Stimulated activated CD4-positive, alpha-beta T cell treated with anti-CD3 and anti-CD28 coated beads, TNF-alpha, amount 100 ng/mL, for 24 hours (primary cell): Measurements from ENCODE around the gene GJA9.
"Not testable (repeated sequence)": the region's sequence is repeated elsewhere in the genome, so short reads cannot be mapped to it uniquely, and the experiment has no call there.

ENCODE experiments used
- DNase-seq, 3 experiments: peaks; one replicate each; pipeline ENCODE4 v3.0.0-alpha.2; 2020; ENCODE audit warnings: low read depth in 3 of 3

Gene GJA9

GRCh38 chr1:38881487-38881886 is at the start of gene GJA9:
Gene GJA9, minus strand, starts transcription at chr1:38881587. Its CDS starts 5,489 bp downstream, at chr1:38876098.
- no peak for DNase-seq

GRCh38 chr1:38929476-38929875 is 48.1 kb upstream of the GJA9 start:
- no peak for DNase-seq

- no peak for DNase-seq
Measured at GRCh38 chr1:38929054-38929453, 47.7 kb upstream of the GJA9 start.

DNA sequence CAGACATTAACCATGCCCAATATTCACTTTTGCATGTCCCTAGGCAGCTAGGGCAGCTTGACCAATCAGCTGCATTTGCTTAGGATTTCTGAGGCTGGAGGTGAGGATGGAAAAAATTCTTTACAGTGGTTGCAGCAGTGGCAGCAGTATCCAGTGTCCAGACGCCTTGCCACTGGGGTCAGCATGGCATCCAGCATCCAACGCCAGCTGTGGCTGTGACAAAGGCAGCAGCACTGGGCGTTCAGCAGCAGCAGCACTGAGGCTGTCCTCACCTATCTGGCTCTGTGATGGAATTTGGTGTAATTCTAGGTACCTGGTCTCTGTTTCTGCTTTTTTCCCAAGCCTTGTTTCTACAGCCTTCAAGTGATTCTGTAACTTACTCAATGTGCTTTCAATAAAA is 44.7 kb upstream of the GJA9 start:
- DNase-seq = no peak

DNA sequence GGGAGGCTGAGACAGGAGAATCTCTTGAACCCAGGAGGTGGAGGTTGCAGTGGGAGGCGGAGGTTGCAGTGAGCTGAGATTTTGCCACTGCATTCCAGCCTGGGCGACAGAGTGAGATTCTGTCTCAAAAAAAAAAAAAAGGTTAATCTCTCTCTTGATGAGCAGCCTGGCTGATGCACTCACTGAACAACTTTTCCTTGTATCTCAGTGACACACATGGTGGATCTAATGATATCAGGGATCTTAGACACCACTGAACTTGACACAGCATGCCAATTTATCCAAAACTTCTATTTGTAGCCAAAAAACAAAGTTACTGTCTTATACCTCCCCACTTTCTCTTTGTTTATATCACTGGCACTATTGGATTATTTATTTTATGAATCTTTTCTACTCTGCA is 44.0 kb upstream of the GJA9 start:
- DNase-seq = no peak

- DNase-seq = no peak
Measured at GRCh38 chr1:38923607-38924006, 42.2 kb upstream of the GJA9 start.

GRCh38 chr1:38919130-38919529 is 37.7 kb upstream of the GJA9 start:
- DNase-seq = no peak

DNA sequence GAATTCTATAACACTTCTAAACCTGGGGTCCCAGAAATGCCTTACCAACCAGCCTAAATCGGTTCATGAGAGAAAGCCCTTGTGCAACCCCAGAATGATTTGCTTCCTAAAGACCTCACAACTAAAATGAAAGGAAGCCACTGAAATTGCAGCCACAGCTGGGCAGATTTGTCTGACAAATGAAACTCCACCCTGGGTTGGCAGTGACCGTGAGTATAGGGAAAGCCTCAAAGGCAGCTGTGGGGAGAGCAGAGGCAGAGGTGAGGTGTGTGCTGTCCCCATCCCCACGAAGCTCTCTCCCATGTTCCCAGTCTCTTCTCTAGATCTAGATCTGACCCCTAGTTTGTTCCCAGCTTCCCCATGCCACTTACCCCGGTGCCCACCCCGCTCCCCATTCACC is 37.2 kb upstream of the GJA9 start:
- DNase-seq = no peak

DNA sequence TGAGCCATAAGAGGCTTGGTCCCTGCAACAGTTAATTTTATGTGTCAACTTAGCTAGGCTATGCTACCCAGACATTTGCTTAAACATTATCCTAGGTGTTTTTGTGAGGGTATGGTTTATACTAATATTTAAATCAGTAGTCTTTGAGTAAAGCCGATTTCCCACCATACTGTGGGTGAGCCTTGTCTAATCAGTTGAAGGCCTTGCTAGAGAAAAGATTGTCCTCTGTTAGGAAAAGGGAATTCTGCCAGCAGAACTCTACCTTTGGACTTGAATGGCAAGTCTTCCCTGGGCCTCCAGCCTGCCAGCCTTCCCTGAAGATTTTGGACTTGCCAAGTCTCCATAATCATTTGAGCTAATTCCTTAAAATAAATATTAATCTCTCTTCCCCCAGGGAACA is 36.4 kb upstream of the GJA9 start:
- no peak for DNase-seq

DNA sequence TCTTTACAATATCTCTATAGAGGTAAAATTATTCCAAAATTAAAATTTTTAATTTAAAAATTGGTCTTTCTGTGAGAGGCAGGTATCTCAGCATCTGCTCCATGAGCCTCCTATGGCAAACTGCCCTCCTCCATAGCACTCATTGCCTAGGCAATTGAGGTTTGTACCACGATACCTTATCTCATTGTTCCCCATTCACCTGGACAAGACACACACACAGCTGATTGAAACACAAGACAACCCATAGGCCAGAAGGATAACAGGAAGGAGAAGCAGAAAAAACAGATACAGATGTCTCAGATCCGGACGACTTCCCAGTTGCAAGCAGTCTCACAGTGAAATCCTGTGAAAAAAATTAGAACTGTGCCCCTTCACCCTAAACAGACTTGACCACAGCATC is 36.0 kb upstream of the GJA9 start:
- DNase-seq = no peak

- peak in 1 of 3 experiments; percentile 6 for DNase-seq
Measured at GRCh38 chr1:38915352-38915948, 34.1 kb upstream of the GJA9 start.

DNA sequence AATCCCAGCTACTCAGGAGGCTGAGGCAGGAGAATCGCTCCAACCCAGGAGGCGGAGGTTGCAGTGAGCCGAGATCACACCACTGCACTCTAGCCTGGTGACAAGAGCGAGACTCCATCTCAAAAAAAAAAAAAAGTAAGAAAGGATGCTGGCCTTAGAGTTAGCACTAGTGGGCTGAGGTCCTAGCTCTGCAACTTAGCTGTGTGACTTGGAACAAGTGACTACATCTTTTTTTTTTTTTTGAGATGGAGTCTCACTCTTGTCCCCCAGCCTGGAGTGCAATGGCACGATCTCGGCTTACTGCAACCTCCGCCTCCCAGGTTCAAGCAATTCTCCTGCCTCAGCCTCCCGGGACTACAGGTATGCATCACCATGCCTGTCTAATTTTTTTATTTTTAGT is 33.5 kb upstream of the GJA9 start:
- not testable (repeated sequence) for DNase-seq

DNA sequence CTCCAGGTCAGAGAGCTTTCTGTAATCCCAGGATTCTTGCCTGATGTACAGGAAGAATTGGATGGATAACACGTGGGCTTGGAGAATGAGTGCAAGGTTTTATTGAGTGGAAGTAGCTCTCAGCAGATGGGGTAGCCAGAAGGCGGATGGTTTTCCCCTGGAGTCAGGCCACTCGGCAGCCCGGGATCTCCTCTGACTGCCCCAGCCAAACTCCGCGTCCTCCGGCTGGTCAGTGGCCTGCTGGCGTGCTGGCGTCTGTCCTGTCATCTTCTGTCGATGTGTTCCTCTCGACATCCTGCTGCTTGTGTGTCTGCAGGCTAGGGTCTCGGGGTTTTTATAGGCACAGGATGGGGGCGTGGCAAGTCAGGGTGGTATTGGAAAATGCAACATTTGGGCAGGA is 27.4 kb upstream of the GJA9 start:
- DNase-seq = no peak

DNA sequence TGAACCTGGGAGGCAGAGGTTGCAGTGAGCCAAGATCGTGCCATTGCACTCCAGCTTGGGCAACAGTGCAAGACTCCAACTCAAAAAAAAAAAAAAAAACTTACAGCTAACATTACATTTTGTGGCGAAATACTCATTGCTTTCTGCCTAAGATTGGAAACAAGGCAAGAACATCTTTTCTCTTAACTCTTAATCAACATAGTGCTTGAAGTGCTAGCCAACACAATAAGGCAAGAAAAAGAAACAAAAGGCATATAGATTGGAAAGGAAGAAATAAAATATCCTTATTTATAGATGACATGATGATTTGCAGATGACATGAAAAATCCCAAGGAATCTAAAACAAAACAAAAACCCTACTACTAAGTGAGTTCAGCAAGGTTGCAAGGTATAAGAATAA is 24.6 kb upstream of the GJA9 start:
- no peak for DNase-seq

GRCh38 chr1:38899560-38899959 is 18.2 kb upstream of the GJA9 start:
- no peak for DNase-seq

DNA sequence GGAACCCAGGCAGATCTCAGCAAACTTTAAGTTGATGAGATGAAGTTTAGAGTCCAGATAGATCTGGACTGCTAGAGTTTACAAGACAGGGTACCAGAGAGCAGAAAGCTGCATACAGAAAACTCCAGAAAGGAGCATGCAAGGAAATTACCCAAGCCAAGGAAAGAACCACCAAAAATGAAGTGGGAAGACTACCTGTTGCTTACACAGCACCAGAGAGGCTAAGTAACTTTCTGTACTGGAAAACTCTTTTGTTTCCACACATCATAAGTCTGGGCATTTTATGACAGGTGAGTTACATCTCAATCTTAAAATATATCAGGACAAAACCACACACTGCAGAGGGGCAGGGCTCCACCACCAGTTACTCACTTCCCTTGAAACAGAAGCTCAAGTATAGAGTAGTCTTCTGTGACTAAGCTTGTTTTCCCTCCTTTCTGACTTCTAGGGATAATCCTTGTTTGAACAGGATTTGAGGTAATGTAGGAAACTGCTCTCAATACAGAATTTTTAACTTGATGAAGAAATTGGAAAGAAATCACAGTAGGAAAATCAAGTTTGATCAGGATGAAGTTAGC is 17.4 kb upstream of the GJA9 start:
- no peak for DNase-seq

DNA sequence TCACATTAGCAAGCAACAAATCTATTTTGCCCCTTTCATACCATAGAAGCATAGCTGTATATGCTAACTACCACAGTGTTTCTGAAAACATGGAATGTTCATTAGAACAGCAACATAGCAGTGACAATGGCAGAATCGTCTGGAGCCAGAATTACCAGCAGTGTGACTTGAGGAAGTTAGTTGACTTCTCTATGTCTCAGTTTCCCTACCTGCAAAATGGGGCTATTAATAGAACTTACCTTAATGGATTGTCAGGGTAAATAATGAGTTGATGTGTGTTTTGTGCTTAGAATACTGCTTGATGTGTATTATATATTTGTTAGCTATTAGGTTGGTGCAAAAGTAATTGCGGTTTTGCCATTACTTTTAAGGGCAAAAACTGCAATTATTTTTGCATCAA is 14.8 kb upstream of the GJA9 start:
- DNase-seq = no peak

GRCh38 chr1:38892976-38893375 is 11.6 kb upstream of the GJA9 start:
- DNase-seq = no peak

GRCh38 chr1:38891753-38892152 is 10.4 kb upstream of the GJA9 start:
- no peak for DNase-seq

- DNase-seq = no peak
Measured at GRCh38 chr1:38889589-38889988, 8.2 kb upstream of the GJA9 start.

DNA sequence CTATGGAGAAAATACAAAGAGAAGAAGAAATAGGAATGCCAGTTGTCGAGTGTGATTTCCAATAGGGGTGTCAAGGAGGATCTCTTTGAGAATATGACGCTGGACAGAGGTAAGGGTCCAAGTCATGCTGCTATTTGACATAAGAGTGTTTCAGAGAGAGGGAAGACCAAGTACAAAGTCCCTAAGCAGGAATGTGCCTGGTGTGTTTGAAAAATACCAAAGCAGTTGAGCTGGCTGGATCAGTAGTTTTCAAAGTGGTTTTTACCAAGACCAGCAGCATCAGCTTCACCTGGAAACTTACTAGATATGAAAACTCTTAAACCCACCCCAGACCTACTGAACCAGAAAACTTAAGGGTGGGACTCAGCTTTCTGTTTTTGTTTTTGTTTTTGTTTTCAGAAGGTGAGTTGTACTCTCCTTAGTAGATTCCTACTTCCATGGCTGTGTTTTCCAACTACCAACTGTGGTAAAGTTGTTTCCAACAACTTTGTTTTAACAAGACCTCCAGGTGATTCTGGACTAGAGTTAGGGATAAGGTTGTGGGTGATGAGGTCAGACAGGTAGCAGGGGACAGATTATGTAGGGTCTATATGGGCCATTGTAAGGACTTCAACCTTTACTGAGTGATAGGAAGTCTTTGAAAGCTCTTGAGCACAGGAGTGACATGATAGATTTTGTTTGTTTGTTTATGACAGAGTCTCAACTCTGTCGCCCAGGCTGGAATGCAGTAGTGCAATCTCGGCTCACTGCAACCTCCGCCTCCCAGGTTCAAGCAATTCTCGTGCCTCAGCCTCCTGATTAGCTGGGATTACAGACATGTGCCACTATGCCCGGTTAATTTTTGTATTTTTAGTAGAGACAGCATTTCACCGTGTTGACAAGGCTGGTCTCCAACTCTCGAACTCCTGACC is 7.3 kb upstream of the GJA9 start:
- no peak for DNase-seq

DNA sequence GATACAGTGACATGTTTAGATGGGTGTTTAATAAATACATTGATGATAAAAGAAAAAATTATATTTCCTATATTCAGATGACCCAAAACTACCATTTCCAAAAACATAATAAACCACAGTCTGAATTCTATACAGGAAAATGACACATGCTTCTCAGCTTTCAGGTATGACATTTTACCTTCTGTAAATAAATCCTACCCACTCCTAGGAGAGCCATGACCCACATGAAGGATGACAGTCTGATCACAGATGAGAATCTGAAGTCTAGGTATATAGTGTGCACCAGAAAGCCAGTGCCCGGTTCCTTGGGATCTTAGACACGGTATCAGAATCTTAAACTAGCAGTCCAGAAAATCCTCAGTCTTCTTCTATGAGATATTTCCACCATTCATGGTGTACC is 3.7 kb upstream of the GJA9 start:
- no peak for DNase-seq

DNA sequence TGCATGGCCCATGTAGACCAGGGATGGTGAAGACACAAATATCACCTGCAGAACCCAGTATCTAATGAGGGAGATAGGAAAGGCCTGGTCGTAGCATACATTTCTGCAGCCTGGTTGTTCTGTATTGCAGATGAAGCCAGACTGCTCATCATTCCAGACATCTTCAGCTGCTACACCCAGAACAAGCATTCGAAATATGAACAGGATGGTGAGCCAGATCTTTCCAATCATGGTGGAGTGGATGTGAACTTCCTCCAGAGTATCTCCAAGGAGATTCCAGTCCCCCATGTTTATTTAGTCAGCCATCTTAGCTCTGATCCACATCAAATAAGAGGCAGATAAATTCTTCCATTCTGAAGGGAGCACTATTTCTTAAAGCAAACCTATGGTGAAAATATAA is 5.6 kb downstream of the GJA9 start:
- DNase-seq = no peak
